H1 (cell line): ENCODE measurements around the gene CR2.

ENCODE experiments used
- CTCF ChIP-seq, 3 experiments: IDR thresholded peaks; 1 replicate in 2 of 3; 2 replicates in 1 of 3; pipeline versions ENCODE4 v1.5.1 to v1.6.1; 2011; ENCODE audit warnings: low read length in 3 of 3, mild to moderate bottlenecking in 3 of 3, inconsistent platforms in 2 of 3, low read depth in 1 of 3, moderate library complexity in 1 of 3; ENCODE audit not compliant: insufficient read depth in 1 of 3; ENCODE audit errors: control extremely low read depth in 1 of 3
- JUND ChIP-seq: IDR thresholded peaks from 2 replicates; pipeline ENCODE4 v1.6.1; 2011; ENCODE audit warnings: mild to moderate bottlenecking, improper control_type of control experiment, low read length
- KDM4A ChIP-seq: IDR thresholded peaks from one replicate; pipeline ENCODE4 v1.7.1; 2012; ENCODE audit warnings: low read depth, mild to moderate bottlenecking, moderate library complexity, low read length, inconsistent platforms; ENCODE audit not compliant: severe bottlenecking
- NRF1 ChIP-seq: IDR thresholded peaks from 2 replicates; pipeline ENCODE4 v1.6.1; 2011; ENCODE audit warnings: mild to moderate bottlenecking, low read depth, low read length, improper control_type of control experiment
- POLR2A ChIP-seq, 2 experiments: IDR thresholded peaks; 1 replicate in 1 of 2; 2 replicates in 1 of 2; pipeline ENCODE4 v1.6.1; 2011; ENCODE audit warnings: low read depth in 2 of 2, low read length in 2 of 2, mild to moderate bottlenecking in 2 of 2; ENCODE audit errors: control extremely low read depth in 1 of 2

- no peak for TF ChIP-seq CTCF (IDR thresholded peaks at IDR 0.05; ENCODE audit: control extremely low read depth in 1 of 3, insufficient read depth in 1 of 3, low read depth in 1 of 3, low read length in 3 of 3)
- TF ChIP-seq JUND, result no peak
- TF ChIP-seq POLR2A (IDR thresholded peaks at IDR 0.05; ENCODE audit: control extremely low read depth in 1 of 2, low read depth in 2 of 2, low read length in 2 of 2), result no peak
- no peak for TF ChIP-seq NRF1
- no peak for TF ChIP-seq KDM4A
These were observed 56.3 kb downstream of the CR2 start for GRCh38 chr1:207510444-207510843.
